ENCODE results near the gene AGXT2. TPM values are rescaled to one million over a fixed set of nuclear protein-coding genes. Genes with fewer than 3 reads are reported as not detected.

Gene AGXT2
- total and polyA plus RNA-seq, 10 of the 15 experiments (the other 5 are each of a cell fraction or from before 2014, with no cell fraction given), result not detected

DNA sequence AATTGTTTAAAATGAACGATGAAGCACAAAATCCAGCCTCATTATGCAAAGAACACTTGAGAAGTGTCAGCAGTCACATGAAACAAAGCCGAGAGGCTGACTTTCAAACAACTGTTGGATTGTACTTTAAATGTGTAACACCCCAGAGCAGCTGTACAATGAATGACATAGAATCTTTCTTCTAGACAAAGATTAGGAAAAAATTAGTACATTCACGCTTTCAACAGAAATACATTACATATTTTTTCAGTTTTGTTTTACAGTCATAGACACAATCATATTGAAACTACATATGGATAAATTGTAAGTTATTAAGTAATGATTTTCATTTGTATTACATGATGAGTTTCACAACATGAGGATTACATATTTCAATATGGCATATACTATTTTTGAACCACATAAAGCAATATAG, 10.6 kb upstream of the AGXT2 start (continued):
- TF ChIP-seq, protein P1, sequence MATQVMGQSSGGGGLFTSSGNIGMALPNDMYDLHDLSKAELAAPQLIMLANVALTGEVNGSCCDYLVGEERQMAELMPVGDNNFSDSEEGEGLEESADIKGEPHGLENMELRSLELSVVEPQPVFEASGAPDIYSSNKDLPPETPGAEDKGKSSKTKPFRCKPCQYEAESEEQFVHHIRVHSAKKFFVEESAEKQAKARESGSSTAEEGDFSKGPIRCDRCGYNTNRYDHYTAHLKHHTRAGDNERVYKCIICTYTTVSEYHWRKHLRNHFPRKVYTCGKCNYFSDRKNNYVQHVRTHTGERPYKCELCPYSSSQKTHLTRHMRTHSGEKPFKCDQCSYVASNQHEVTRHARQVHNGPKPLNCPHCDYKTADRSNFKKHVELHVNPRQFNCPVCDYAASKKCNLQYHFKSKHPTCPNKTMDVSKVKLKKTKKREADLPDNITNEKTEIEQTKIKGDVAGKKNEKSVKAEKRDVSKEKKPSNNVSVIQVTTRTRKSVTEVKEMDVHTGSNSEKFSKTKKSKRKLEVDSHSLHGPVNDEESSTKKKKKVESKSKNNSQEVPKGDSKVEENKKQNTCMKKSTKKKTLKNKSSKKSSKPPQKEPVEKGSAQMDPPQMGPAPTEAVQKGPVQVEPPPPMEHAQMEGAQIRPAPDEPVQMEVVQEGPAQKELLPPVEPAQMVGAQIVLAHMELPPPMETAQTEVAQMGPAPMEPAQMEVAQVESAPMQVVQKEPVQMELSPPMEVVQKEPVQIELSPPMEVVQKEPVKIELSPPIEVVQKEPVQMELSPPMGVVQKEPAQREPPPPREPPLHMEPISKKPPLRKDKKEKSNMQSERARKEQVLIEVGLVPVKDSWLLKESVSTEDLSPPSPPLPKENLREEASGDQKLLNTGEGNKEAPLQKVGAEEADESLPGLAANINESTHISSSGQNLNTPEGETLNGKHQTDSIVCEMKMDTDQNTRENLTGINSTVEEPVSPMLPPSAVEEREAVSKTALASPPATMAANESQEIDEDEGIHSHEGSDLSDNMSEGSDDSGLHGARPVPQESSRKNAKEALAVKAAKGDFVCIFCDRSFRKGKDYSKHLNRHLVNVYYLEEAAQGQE (IDR thresholded peaks at IDR 0.05; ENCODE audit: low read depth, low read length), result no peak
- TF ChIP-seq CHD2 (IDR thresholded peaks at IDR 0.05; ENCODE audit: borderline replicate concordance, low read depth, low read length) (no peak), CEBPB (IDR thresholded peaks at IDR 0.05; ENCODE audit: borderline replicate concordance in 1 of 2, low read depth in 2 of 2, low read length in 2 of 2) (no peak), NFXL1 (IDR thresholded peaks at IDR 0.05; ENCODE audit: borderline replicate concordance) (no peak), SIN3A (IDR thresholded peaks at IDR 0.05; ENCODE audit: low read depth, low read length) (no peak), ZNF622 (IDR thresholded peaks at IDR 0.05) (no peak), SMAD5 (IDR thresholded peaks at IDR 0.05; ENCODE audit: low read depth) (no peak), TAF1 (IDR thresholded peaks at IDR 0.05; ENCODE audit: borderline replicate concordance, low read depth, low read length) (no peak), TBL1XR1 (IDR thresholded peaks at IDR 0.05; ENCODE audit: low read depth, low read length) (no peak), FOXM1 (IDR thresholded peaks at IDR 0.05; ENCODE audit: low read depth, low read length) (peak; percentile 52; the same call in 1 of the 2 replicates), TCF7 (IDR thresholded peaks at IDR 0.05; ENCODE audit: borderline replicate concordance) (0 out of 2 replicates have a peak, but pooled peaks have one; percentile 12)
- TF ChIP-seq, protein P2, sequence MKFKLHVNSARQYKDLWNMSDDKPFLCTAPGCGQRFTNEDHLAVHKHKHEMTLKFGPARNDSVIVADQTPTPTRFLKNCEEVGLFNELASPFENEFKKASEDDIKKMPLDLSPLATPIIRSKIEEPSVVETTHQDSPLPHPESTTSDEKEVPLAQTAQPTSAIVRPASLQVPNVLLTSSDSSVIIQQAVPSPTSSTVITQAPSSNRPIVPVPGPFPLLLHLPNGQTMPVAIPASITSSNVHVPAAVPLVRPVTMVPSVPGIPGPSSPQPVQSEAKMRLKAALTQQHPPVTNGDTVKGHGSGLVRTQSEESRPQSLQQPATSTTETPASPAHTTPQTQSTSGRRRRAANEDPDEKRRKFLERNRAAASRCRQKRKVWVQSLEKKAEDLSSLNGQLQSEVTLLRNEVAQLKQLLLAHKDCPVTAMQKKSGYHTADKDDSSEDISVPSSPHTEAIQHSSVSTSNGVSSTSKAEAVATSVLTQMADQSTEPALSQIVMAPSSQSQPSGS (IDR thresholded peaks at IDR 0.05; ENCODE audit: low read length), result peak; percentile 50; the same call in 1 of the 2 replicates
- TF ChIP-seq, protein P3, sequence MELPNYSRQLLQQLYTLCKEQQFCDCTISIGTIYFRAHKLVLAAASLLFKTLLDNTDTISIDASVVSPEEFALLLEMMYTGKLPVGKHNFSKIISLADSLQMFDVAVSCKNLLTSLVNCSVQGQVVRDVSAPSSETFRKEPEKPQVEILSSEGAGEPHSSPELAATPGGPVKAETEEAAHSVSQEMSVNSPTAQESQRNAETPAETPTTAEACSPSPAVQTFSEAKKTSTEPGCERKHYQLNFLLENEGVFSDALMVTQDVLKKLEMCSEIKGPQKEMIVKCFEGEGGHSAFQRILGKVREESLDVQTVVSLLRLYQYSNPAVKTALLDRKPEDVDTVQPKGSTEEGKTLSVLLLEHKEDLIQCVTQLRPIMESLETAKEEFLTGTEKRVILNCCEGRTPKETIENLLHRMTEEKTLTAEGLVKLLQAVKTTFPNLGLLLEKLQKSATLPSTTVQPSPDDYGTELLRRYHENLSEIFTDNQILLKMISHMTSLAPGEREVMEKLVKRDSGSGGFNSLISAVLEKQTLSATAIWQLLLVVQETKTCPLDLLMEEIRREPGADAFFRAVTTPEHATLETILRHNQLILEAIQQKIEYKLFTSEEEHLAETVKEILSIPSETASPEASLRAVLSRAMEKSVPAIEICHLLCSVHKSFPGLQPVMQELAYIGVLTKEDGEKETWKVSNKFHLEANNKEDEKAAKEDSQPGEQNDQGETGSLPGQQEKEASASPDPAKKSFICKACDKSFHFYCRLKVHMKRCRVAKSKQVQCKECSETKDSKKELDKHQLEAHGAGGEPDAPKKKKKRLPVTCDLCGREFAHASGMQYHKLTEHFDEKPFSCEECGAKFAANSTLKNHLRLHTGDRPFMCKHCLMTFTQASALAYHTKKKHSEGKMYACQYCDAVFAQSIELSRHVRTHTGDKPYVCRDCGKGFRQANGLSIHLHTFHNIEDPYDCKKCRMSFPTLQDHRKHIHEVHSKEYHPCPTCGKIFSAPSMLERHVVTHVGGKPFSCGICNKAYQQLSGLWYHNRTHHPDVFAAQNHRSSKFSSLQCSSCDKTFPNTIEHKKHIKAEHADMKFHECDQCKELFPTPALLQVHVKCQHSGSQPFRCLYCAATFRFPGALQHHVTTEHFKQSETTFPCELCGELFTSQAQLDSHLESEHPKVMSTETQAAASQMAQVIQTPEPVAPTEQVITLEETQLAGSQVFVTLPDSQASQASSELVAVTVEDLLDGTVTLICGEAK (IDR thresholded peaks at IDR 0.05; ENCODE audit: borderline replicate concordance), result no peak
- TF ChIP-seq, protein P4, sequence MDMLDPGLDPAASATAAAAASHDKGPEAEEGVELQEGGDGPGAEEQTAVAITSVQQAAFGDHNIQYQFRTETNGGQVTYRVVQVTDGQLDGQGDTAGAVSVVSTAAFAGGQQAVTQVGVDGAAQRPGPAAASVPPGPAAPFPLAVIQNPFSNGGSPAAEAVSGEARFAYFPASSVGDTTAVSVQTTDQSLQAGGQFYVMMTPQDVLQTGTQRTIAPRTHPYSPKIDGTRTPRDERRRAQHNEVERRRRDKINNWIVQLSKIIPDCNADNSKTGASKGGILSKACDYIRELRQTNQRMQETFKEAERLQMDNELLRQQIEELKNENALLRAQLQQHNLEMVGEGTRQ (IDR thresholded peaks at IDR 0.05; ENCODE audit: borderline replicate concordance, low read depth, low read length), result no peak
- TF ChIP-seq, protein P5, sequence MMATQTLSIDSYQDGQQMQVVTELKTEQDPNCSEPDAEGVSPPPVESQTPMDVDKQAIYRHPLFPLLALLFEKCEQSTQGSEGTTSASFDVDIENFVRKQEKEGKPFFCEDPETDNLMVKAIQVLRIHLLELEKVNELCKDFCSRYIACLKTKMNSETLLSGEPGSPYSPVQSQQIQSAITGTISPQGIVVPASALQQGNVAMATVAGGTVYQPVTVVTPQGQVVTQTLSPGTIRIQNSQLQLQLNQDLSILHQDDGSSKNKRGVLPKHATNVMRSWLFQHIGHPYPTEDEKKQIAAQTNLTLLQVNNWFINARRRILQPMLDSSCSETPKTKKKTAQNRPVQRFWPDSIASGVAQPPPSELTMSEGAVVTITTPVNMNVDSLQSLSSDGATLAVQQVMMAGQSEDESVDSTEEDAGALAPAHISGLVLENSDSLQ (IDR thresholded peaks at IDR 0.05), result peak; percentile 69

Data from GM12878 (cell line).